Panc1 (cell line): Measurements from ENCODE around the gene CRADD. TPM values are rescaled to one million over a fixed set of nuclear protein-coding genes. Genes with fewer than 3 reads are reported as not detected.

Source experiments
- ATAC-seq: fragments of 200-7000 bp; cut with Tn5 transposase; 2 replicates; pipeline ENCODE4 v1.9.1; 2020; ENCODE audit warnings: mild to moderate bottlenecking, moderate library complexity
- BruUV-seq: library from RNA; stranded (reverse); fragments of 400-500 nt; replicated peaks from 2 replicates; lab custom pipeline; 2021; lab: Mats Ljungman, UMichigan
- CTCF ChIA-PET: fragments of 300-600 bp; sonication (Branson Sonifier 250); formaldehyde crosslinking; loops from one replicate; lab custom pipeline; 2022; ENCODE audit warnings: antibody characterized with exemption; lab: Charles Lee
- POLR2A ChIA-PET: fragments of 300-600 bp; sonication (Branson Sonifier 250); formaldehyde crosslinking; loops from one replicate; lab custom pipeline; 2022; ENCODE audit warnings: antibody characterized with exemption; lab: Charles Lee
- DNase-seq: peaks from one replicate; pipeline ENCODE4 v3.0.0-alpha.2; 2010; ENCODE audit warnings: low read depth, low spot score
- H3K27ac ChIP-seq: 2 replicates; pipeline ENCODE4 v1.5.1; 2011; ENCODE audit warnings: mild to moderate bottlenecking, low read length, inconsistent platforms
- H3K27me3 ChIP-seq: fragments of 200-500 bp; sonication (Bioruptor generic); 2 replicates; pipeline ENCODE4 v1.6.0; 2014; ENCODE audit warnings: low read length, inconsistent platforms; ENCODE audit not compliant: control insufficient read depth, insufficient read depth
- H3K36me3 ChIP-seq: fragments of 200-500 bp; sonication (Bioruptor generic); 2 replicates; pipeline ENCODE4 v1.5.1; 2014; ENCODE audit warnings: inconsistent platforms, mild to moderate bottlenecking, low read length, moderate library complexity; ENCODE audit not compliant: control insufficient read depth, insufficient read depth
- H3K4me1 ChIP-seq: 2 replicates; pipeline ENCODE4 v1.5.1; 2011; ENCODE audit warnings: inconsistent platforms, mild to moderate bottlenecking, low read length, moderate library complexity; ENCODE audit not compliant: control insufficient read depth, insufficient read depth
- H3K4me3 ChIP-seq, 2 experiments: 2 replicates each; pipeline ENCODE4 v1.5.1; 2011 to 2012; ENCODE audit warnings: low read depth in 2 of 2, low read length in 2 of 2, mild to moderate bottlenecking in 2 of 2, inconsistent platforms in 1 of 2, moderate library complexity in 1 of 2
- H3K9me3 ChIP-seq: fragments of 200-500 bp; sonication (Bioruptor generic); 2 replicates; pipeline ENCODE4 v1.5.1; 2014; ENCODE audit warnings: low read depth, mild to moderate bottlenecking, inconsistent platforms, low read length, moderate library complexity; ENCODE audit not compliant: control insufficient read depth, insufficient read depth
- POLR2AphosphoS5 ChIP-seq: IDR thresholded peaks from 2 replicates; pipeline ENCODE4 v1.6.1; 2012; ENCODE audit warnings: mild to moderate bottlenecking, low read depth, low read length, moderate library complexity
- SIN3A ChIP-seq: IDR thresholded peaks from 2 replicates; pipeline ENCODE4 v1.6.1; 2012; ENCODE audit warnings: low read depth, mild to moderate bottlenecking, low read length, moderate library complexity, borderline replicate concordance; ENCODE audit not compliant: insufficient read depth
- TCF7L2 ChIP-seq: IDR thresholded peaks from 2 replicates; pipeline ENCODE4 v1.6.1; 2011; ENCODE audit warnings: mild to moderate bottlenecking, low read depth, low read length, inconsistent platforms
- in situ Hi-C: cut with HindIII; loops from 2 replicates; pipeline ENCODE4 v1.10.0; 2016; ENCODE audit warnings: low sequenced_read_pairs, low pct_unique_long_range_greater_than_20kb
- intact Hi-C: fragments of 100-400 bp; cut with micrococcal nuclease; formaldehyde crosslinking; loops from one replicate; pipeline ENCODE4 v1.10.0; 2022; ENCODE audit not compliant: unreplicated experiment
- total RNA-seq: library from RNA; stranded (reverse); gene quantifications from one replicate; pipeline ENCODE4 v1.2.1, GENCODE V29; 2021; ENCODE audit not compliant: unreplicated experiment
- TF ChIP-seq, protein P1 (sequence below): fragments of 450-650 bp; IDR thresholded peaks from 2 replicates; pipeline ENCODE4 v1.5.1; 2017; ENCODE audit warnings: mild to moderate bottlenecking
- TF ChIP-seq, protein P2 (sequence below), 2 experiments: IDR thresholded peaks; 2 replicates each; pipeline ENCODE4 v1.6.1; 2011 to 2012; ENCODE audit warnings: low read depth in 2 of 2, control low read depth in 1 of 2, low read length in 1 of 2, mild to moderate bottlenecking in 1 of 2, moderate library complexity in 1 of 2; ENCODE audit not compliant: insufficient read depth in 1 of 2

CRADD gene
- total RNA-seq, 1 experiment from 2014 or later, result 7.0 TPM

DNA sequence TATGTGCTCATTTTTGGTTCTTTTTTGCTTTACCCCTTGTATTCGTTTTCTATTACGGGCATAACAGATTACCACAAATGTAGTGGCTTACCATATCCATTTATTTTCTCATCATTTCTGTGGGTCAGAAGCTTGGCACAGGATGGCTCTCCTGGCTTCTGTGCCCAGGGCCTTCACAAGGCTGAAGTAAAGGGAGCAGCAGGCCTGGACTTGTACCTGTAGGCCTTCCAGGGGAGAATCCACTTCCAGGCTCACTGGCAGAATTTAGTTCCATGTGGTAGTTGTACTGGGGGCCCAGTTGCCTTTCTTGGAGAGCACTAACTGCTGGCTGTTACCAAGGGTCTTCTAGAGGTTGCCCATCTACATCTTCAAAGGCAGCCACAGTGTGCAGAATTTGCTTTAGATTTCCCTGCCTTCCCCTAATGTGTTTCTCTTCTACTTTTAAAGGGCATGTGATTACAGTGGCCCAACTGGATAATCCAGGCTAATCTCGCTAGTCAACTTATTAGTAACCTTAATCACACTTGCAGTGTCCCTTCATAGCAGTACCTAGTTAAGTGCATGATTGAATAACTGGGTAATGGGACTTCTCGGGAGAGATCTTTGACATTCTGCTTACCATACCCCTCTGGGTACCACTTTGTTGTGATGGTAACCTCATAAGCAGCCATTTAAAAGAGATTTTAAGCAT lies 67.0 kb downstream of the CRADD start:
- H3K4me3 ChIP-seq, result no peak overlapping the region
- H3K27ac ChIP-seq, result peak overlapping the region; percentile 51; the same call in 1 of the 2 replicates
- POLR2A ChIA-PET, result no interaction called here
- H3K4me1 ChIP-seq, result peaks cover 11% of the 10 kb centered on the region
- no peaks in the 10 kb centered on the region for H3K27me3 ChIP-seq
- in situ Hi-C loops (no loop called here), intact Hi-C loops (loop anchor here (5.0 kb wide), 2 partner anchors 177 to 242 kb away; no protein-coding TSS in a partner anchor)
- ATAC-seq (no peak), DNase-seq (no peak)
- CTCF ChIA-PET, result interaction anchor here (0.5 kb wide), 1 partner anchor 177 kb away, joined by 3 read pairs; no protein-coding TSS in a partner anchor
- BruUV-seq, result no TSS peak
- H3K9me3 ChIP-seq, result no peaks in the 10 kb centered on the region
- TF ChIP-seq, protein P1, sequence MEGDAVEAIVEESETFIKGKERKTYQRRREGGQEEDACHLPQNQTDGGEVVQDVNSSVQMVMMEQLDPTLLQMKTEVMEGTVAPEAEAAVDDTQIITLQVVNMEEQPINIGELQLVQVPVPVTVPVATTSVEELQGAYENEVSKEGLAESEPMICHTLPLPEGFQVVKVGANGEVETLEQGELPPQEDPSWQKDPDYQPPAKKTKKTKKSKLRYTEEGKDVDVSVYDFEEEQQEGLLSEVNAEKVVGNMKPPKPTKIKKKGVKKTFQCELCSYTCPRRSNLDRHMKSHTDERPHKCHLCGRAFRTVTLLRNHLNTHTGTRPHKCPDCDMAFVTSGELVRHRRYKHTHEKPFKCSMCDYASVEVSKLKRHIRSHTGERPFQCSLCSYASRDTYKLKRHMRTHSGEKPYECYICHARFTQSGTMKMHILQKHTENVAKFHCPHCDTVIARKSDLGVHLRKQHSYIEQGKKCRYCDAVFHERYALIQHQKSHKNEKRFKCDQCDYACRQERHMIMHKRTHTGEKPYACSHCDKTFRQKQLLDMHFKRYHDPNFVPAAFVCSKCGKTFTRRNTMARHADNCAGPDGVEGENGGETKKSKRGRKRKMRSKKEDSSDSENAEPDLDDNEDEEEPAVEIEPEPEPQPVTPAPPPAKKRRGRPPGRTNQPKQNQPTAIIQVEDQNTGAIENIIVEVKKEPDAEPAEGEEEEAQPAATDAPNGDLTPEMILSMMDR, result no peak
- H3K36me3 ChIP-seq, result no peaks in the 10 kb centered on the region

DNA sequence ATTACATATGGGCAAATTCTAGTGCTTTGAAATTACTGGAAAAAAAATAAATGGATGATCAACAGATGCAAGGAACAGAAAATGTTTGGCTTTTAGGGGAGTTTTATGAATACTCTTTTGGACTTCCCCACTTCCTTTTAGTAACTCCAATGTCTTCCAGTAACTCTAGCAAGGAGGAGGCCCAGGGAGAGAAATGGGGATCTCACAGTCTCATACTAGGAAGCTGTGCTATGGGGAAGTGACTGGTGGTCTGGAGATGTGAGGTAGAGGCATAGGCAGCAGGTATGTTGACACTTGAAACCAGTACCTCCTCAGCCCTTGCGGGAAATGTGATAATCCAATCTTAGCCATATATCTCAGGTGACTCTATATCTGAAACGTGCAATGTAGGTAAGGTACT lies 68.1 kb downstream of the CRADD start:
- H3K27me3 ChIP-seq, result no peaks in the 10 kb centered on the region
- no peaks in the 10 kb centered on the region for H3K9me3 ChIP-seq
- no TSS peak for BruUV-seq
- H3K36me3 ChIP-seq, result no peaks in the 10 kb centered on the region
- in situ Hi-C loops (no loop called here), intact Hi-C loops (no loop called here)
- TF ChIP-seq POLR2AphosphoS5, result no peak
- TF ChIP-seq SIN3A, result no peak
- TF ChIP-seq, protein P2, sequence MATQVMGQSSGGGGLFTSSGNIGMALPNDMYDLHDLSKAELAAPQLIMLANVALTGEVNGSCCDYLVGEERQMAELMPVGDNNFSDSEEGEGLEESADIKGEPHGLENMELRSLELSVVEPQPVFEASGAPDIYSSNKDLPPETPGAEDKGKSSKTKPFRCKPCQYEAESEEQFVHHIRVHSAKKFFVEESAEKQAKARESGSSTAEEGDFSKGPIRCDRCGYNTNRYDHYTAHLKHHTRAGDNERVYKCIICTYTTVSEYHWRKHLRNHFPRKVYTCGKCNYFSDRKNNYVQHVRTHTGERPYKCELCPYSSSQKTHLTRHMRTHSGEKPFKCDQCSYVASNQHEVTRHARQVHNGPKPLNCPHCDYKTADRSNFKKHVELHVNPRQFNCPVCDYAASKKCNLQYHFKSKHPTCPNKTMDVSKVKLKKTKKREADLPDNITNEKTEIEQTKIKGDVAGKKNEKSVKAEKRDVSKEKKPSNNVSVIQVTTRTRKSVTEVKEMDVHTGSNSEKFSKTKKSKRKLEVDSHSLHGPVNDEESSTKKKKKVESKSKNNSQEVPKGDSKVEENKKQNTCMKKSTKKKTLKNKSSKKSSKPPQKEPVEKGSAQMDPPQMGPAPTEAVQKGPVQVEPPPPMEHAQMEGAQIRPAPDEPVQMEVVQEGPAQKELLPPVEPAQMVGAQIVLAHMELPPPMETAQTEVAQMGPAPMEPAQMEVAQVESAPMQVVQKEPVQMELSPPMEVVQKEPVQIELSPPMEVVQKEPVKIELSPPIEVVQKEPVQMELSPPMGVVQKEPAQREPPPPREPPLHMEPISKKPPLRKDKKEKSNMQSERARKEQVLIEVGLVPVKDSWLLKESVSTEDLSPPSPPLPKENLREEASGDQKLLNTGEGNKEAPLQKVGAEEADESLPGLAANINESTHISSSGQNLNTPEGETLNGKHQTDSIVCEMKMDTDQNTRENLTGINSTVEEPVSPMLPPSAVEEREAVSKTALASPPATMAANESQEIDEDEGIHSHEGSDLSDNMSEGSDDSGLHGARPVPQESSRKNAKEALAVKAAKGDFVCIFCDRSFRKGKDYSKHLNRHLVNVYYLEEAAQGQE (IDR thresholded peaks at IDR 0.05; ENCODE audit: insufficient read depth in 1 of 2, low read depth in 2 of 2, low read length in 1 of 2), result no peak
- TF ChIP-seq, protein P1, result no peak
- no peak for TF ChIP-seq TCF7L2
- ATAC-seq (no peak), DNase-seq (no peak)
- H3K4me1 ChIP-seq, result peaks cover 11% of the 10 kb centered on the region
- ChIA-PET CTCF (no interaction called here), POLR2A (no interaction called here)
- no peak overlapping the region for H3K27ac ChIP-seq
- H3K4me3 ChIP-seq, result no peak overlapping the region
